CD4-positive, alpha-beta T cell treated with Interleukin-10 for 1 hour (primary cell): Measurements from ENCODE around the gene GRIK3.
"Not testable (repeated sequence)": the region's sequence is repeated elsewhere in the genome, so short reads cannot be mapped to it uniquely, and the experiment has no call there.

ENCODE experiments used
- DNase-seq: peaks from one replicate; pipeline ENCODE4 v3.0.0-alpha.2; 2020

Gene GRIK3

GRCh38 chr1:37034121-37035013, at the start of gene GRIK3:
Gene GRIK3, minus strand, starts transcription at chr1:37034515. Its CDS starts 407 bp downstream, at chr1:37034108.
- no peak for DNase-seq

- DNase-seq: no peak
Observed at GRCh38 chr1:37084013-37084412, 49.7 kb upstream of the GRIK3 start.

- no peak for DNase-seq
Observed at GRCh38 chr1:37083603-37084002, 49.3 kb upstream of the GRIK3 start.

GRCh38 chr1:37080296-37080986, 46.1 kb upstream of the GRIK3 start:
- DNase-seq: not testable (repeated sequence)

GRCh38 chr1:37078866-37079265, 44.6 kb upstream of the GRIK3 start:
- no peak for DNase-seq

GRCh38 chr1:37076168-37076567, 41.9 kb upstream of the GRIK3 start:
- DNase-seq: no peak

GRCh38 chr1:37073854-37074379, 39.6 kb upstream of the GRIK3 start:
- DNase-seq: no peak

GRCh38 chr1:37073152-37073853, 39.0 kb upstream of the GRIK3 start:
- DNase-seq: no peak

- no peak for DNase-seq
Observed at GRCh38 chr1:37071829-37072228, 37.5 kb upstream of the GRIK3 start.

GRCh38 chr1:37070126-37070525, 35.8 kb upstream of the GRIK3 start:
- no peak for DNase-seq

GRCh38 chr1:37069406-37069805, 35.1 kb upstream of the GRIK3 start:
- no peak for DNase-seq

GRCh38 chr1:37068897-37069296, 34.6 kb upstream of the GRIK3 start:
- no peak for DNase-seq

GRCh38 chr1:37068260-37068659, 33.9 kb upstream of the GRIK3 start:
- DNase-seq: no peak

GRCh38 chr1:37064039-37064438, 29.7 kb upstream of the GRIK3 start:
- DNase-seq: no peak

- DNase-seq: no peak
Observed at GRCh38 chr1:37059346-37059745, 25.0 kb upstream of the GRIK3 start.

GRCh38 chr1:37058424-37058988, 24.2 kb upstream of the GRIK3 start:
- DNase-seq: no peak

- DNase-seq: no peak
Observed at GRCh38 chr1:37056325-37056724, 22.0 kb upstream of the GRIK3 start.

GRCh38 chr1:37055631-37056030, 21.3 kb upstream of the GRIK3 start:
- DNase-seq: no peak

- DNase-seq: no peak
Observed at GRCh38 chr1:37053173-37053572, 18.9 kb upstream of the GRIK3 start.

GRCh38 chr1:37052120-37052519, 17.8 kb upstream of the GRIK3 start:
- DNase-seq: no peak

GRCh38 chr1:37051346-37051745, 17.0 kb upstream of the GRIK3 start:
- DNase-seq: no peak

- DNase-seq: no peak
Observed at GRCh38 chr1:37047542-37047941, 13.2 kb upstream of the GRIK3 start.

GRCh38 chr1:37043101-37043500, 8.8 kb upstream of the GRIK3 start:
- no peak for DNase-seq
